ENCODE measurements around the gene DUOXA1.

Gene DUOXA1

GRCh38 chr15:45121706-45122417 is 7.8 kb downstream of the DUOXA1 start:
- Histone ChIP-seq H3K79me2 (ENCODE audit: insufficient read depth, low read length) (no peaks in the 10 kb centered on the region), H3K9ac (ENCODE audit: low read depth, low read length) (no peak overlapping the region), H4K20me1 (ENCODE audit: insufficient read depth, low read length) (no peaks in the 10 kb centered on the region), H3K9me3 (ENCODE audit: insufficient read depth, low read length, severe bottlenecking) (no peaks in the 10 kb centered on the region), H2AFZ (ENCODE audit: low read depth, low read length) (no peak overlapping the region), H3K36me3 (ENCODE audit: insufficient read depth, low read length) (no peaks in the 10 kb centered on the region), H3K4me3 (ENCODE audit: low read depth in 1 of 2, low read length in 2 of 2) (no peak overlapping the region), H3K27ac (ENCODE audit: low read length) (no peak overlapping the region), H3K4me2 (ENCODE audit: insufficient read depth, low read length) (no peak overlapping the region), H3K27me3 (ENCODE audit: insufficient read depth, low read length, poor library complexity) (peaks cover 8% of the 10 kb centered on the region), H3K4me1 (ENCODE audit: insufficient read depth, low read length) (peaks cover 3% of the 10 kb centered on the region; the same call in 1 of the 2 replicates)
- ATAC-seq (ENCODE audit: insufficient read depth, low read depth) (no peak), DNase-seq (no peak)
- TF ChIP-seq CTCF (IDR thresholded peaks at IDR 0.05; ENCODE audit: borderline replicate concordance, extremely low read depth, low read length, poor library complexity, severe bottlenecking) = no peak
- no peak for TF ChIP-seq EZH2 (IDR thresholded peaks at IDR 0.05; ENCODE audit: borderline replicate concordance, low read depth, low read length, severe bottlenecking)

- H2AFZ ChIP-seq (ENCODE audit: low read depth, low read length) = no peak overlapping the region
- H3K27ac ChIP-seq (ENCODE audit: low read length) = no peak overlapping the region
- no peaks in the 10 kb centered on the region for H3K9me3 ChIP-seq (ENCODE audit: insufficient read depth, low read length, severe bottlenecking)
- no peak overlapping the region for H3K4me2 ChIP-seq (ENCODE audit: insufficient read depth, low read length)
- no peak for ATAC-seq (ENCODE audit: insufficient read depth, low read depth)
- no peak overlapping the region for H3K4me3 ChIP-seq (ENCODE audit: low read depth in 1 of 2, low read length in 2 of 2)
- peaks cover 8% of the 10 kb centered on the region for H3K27me3 ChIP-seq (ENCODE audit: insufficient read depth, low read length, poor library complexity)
- H3K9ac ChIP-seq (ENCODE audit: low read depth, low read length) = no peak overlapping the region
- H3K4me1 ChIP-seq (ENCODE audit: insufficient read depth, low read length) = peaks cover 3% of the 10 kb centered on the region; the same call in 1 of the 2 replicates
- TF ChIP-seq EZH2 (IDR thresholded peaks at IDR 0.05; ENCODE audit: borderline replicate concordance, low read depth, low read length, severe bottlenecking) (no peak), CTCF (IDR thresholded peaks at IDR 0.05; ENCODE audit: borderline replicate concordance, extremely low read depth, low read length, poor library complexity, severe bottlenecking) (no peak)
- H3K79me2 ChIP-seq (ENCODE audit: insufficient read depth, low read length) = no peaks in the 10 kb centered on the region
- no peaks in the 10 kb centered on the region for H3K36me3 ChIP-seq (ENCODE audit: insufficient read depth, low read length)
- DNase-seq = no peak
- no peaks in the 10 kb centered on the region for H4K20me1 ChIP-seq (ENCODE audit: insufficient read depth, low read length)
These were observed 8.7 kb downstream of the DUOXA1 start for GRCh38 chr15:45121020-45121419.

GRCh38 chr15:45120081-45120972 is 9.4 kb downstream of the DUOXA1 start:
- TF ChIP-seq EZH2 (IDR thresholded peaks at IDR 0.05; ENCODE audit: borderline replicate concordance, low read depth, low read length, severe bottlenecking) = no peak
- TF ChIP-seq CTCF (IDR thresholded peaks at IDR 0.05; ENCODE audit: borderline replicate concordance, extremely low read depth, low read length, poor library complexity, severe bottlenecking) = no peak
- no peaks in the 10 kb centered on the region for H3K9me3 ChIP-seq (ENCODE audit: insufficient read depth, low read length, severe bottlenecking)
- H3K9ac ChIP-seq (ENCODE audit: low read depth, low read length) = no peak overlapping the region
- no peak overlapping the region for H2AFZ ChIP-seq (ENCODE audit: low read depth, low read length)
- no peak overlapping the region for H3K4me3 ChIP-seq (ENCODE audit: low read depth in 1 of 2, low read length in 2 of 2)
- no peak for DNase-seq
- no peaks in the 10 kb centered on the region for H4K20me1 ChIP-seq (ENCODE audit: insufficient read depth, low read length)
- H3K36me3 ChIP-seq (ENCODE audit: insufficient read depth, low read length) = no peaks in the 10 kb centered on the region
- H3K27ac ChIP-seq (ENCODE audit: low read length) = no peak overlapping the region
- H3K4me1 ChIP-seq (ENCODE audit: insufficient read depth, low read length) = peaks cover 3% of the 10 kb centered on the region; the same call in 1 of the 2 replicates
- ATAC-seq (ENCODE audit: insufficient read depth, low read depth) = no peak
- no peak overlapping the region for H3K4me2 ChIP-seq (ENCODE audit: insufficient read depth, low read length)
- peaks cover 3% of the 10 kb centered on the region for H3K27me3 ChIP-seq (ENCODE audit: insufficient read depth, low read length, poor library complexity)
- no peaks in the 10 kb centered on the region for H3K79me2 ChIP-seq (ENCODE audit: insufficient read depth, low read length)

All from DND-41 (cell line).